ENCODE results near the gene MAD1L1. TPM values are rescaled to one million over a fixed set of nuclear protein-coding genes. Genes with fewer than 3 reads are reported as not detected.
"Not testable (repeated sequence)": the region's sequence is repeated elsewhere in the genome, so short reads cannot be mapped to it uniquely, and the experiment has no call there.

The MAD1L1 gene
- total and polyA plus RNA-seq, 2 donors, result 23.1 to 27.4 TPM

DNA sequence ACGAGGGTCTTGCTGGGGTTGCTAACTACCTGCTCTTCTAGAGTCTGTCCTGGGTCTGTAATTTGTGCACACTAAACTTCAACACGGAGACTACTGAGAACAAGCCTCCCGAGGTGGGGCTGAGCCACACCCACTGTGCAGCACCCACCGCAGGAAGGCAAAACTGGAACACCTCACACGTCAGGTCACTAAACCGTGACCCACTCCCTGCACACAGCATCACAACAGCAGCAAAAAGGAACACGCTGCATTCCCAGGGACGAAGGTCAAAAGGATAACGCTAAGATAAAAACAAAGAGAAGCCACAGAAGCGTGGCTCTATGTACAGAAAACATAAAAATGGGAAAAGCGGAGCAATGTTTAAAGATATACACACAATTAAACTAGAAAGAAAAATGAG is 170.1 kb downstream of the MAD1L1 start:
- Histone ChIP-seq H3K27ac (ENCODE audit: low read depth) (no peak overlapping the region), H3K4me3 (ENCODE audit: low read depth, low read length) (no peak overlapping the region), H3K4me1 (ENCODE audit: insufficient read depth) (no peaks in the 10 kb centered on the region), H3K36me3 (ENCODE audit: insufficient read depth) (no peaks in the 10 kb centered on the region)
- WGBS, result 92% methylated on average over 11 of the region's 11 CpGs
- DNase-seq (ENCODE audit: extremely low spot score), result no peak

DNA sequence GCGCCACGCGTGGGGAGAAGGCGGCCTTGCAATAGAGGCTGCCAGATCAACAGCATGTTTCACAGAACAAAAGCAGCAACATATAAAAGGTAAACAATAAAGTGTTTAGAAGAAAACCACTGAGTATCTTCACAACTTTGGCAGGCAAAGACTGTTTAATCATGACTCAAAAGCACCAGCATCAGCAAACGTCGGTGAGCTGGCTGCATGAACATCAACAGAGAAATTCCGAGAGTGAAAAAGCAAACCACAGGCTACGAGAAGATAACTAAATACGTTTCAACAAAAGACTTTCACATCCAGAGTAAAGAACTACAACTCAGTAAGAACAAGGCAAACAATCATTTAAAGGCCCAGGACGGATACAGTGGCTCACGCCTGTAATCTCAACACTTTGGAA is 172.0 kb downstream of the MAD1L1 start:
- no peak overlapping the region for H3K4me3 ChIP-seq (ENCODE audit: low read depth, low read length)
- 65% methylated on average over 11 of the region's 11 CpGs for WGBS
- no peak overlapping the region for H3K27ac ChIP-seq (ENCODE audit: low read depth)
- no peak for DNase-seq (ENCODE audit: extremely low spot score)
- no peaks in the 10 kb centered on the region for H3K36me3 ChIP-seq (ENCODE audit: insufficient read depth)
- H3K4me1 ChIP-seq (ENCODE audit: insufficient read depth), result no peaks in the 10 kb centered on the region

DNA sequence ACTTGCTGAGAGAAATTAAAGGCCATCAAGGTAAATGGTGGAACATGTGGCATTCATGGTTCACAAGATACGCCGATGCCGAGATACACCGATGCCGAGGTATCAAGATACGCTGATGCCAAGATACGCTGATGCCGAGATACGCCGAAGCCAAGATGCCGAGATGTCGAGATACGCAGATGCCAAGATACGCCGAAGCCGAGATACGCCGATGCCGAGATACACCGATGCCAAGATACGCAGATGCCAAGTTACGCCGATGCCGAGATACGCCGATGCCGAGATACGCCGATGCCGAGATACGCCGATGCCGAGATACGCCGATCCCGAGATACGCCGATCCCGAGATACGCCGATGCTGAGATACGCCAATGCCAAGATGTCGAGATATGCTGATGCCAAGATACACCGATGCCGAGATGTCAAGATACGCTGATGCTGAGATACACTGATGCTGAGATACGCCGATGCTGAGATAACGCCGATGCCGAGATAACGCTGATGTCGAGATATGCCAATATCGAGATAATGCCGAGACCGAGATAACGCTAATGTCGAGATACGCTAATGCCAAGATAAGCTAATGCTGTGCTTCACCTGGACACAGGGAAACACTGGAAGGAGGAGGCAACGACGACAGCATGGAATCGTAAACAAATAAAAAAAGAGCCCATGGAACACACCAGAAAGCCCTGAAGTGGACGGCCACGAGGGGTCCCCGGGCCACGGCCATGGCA is 172.6 kb downstream of the MAD1L1 start:
- Histone ChIP-seq H3K27ac (ENCODE audit: low read depth) (no peak overlapping the region), H3K4me3 (ENCODE audit: low read depth, low read length) (no peak overlapping the region), H3K36me3 (ENCODE audit: insufficient read depth) (no peaks in the 10 kb centered on the region), H3K4me1 (ENCODE audit: insufficient read depth) (no peaks in the 10 kb centered on the region)
- WGBS, result 94% methylated on average over 66 of the region's 66 CpGs
- DNase-seq (ENCODE audit: extremely low spot score), result no peak

DNA sequence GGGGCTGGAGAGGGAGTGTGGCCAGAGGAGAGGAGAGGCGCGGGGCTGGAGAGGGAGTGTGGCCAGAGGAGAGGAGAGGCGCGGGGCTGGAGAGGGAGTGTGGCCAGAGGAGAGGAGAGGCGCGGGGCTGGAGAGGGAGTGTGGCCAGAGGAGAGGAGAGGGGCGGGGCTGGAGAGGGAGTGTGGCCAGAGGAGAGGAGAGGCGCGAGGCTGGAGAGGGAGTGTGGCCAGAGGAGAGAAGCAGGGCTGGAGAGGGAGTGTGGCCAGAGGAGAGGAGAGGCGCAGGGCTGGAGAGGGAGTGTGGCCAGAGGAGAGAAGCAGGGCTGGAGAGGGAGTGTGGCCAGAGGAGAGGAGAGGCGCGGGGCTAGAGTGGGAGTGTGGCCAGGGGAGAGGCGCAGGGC is 174.5 kb downstream of the MAD1L1 start:
- DNase-seq (ENCODE audit: extremely low spot score); H3K4me1 ChIP-seq (ENCODE audit: insufficient read depth); H3K36me3 ChIP-seq (ENCODE audit: insufficient read depth); H3K4me3 ChIP-seq (ENCODE audit: low read depth, low read length); H3K27ac ChIP-seq (ENCODE audit: low read depth): not testable (repeated sequence)
- WGBS, result 56% methylated on average over 11 of the region's 13 CpGs

DNA sequence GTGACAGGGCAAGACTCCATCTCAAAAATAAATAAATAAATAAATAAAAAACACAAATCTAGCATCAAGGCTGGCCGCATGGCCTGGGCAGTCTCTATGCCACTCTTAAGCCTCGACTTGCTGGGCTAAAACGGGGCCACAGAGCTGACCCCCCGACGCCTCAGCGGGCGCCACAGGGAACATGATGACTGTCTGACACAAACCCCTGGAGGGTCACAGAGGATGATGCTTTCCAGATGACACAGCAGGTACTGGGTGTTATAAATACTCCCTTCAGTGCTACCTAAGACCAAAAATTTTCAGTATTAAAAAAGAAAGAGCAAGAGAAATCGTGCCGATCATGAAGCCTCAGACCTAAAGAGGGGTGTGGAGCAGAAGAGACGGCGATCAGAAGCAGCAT is 176.8 kb downstream of the MAD1L1 start:
- WGBS, result 97% methylated on average over 11 of the region's 11 CpGs
- no peak for DNase-seq (ENCODE audit: extremely low spot score)
- no peaks in the 10 kb centered on the region for H3K4me1 ChIP-seq (ENCODE audit: insufficient read depth)

DNA sequence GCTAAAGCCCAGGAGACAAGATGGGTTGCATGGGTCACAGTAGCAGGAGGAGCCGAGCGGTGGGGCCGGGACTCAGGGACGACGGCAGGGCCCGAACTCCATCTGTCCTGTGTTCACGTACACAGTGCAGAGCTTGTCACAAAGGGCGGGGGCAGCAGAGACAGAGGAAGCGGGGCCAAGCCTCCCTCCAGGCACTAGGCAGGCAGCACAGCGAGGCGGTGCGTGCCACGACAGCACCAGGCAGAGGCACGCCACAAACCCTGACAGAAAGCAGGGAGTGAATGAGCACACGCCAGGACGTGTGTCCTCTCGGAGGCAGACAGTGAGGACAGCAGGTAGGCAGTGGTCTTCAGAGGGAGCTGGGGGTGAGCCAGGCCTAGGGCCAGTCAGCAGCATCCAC is 177.8 kb downstream of the MAD1L1 start:
- Histone ChIP-seq H3K36me3 (ENCODE audit: insufficient read depth) (no peaks in the 10 kb centered on the region), H3K4me3 (ENCODE audit: low read depth, low read length) (no peak overlapping the region), H3K27ac (ENCODE audit: low read depth) (no peak overlapping the region), H3K4me1 (ENCODE audit: insufficient read depth) (no peaks in the 10 kb centered on the region)
- 87% methylated on average over 17 of the region's 17 CpGs for WGBS
- DNase-seq (ENCODE audit: extremely low spot score), result no peak

More for the DNA sequence above, 176.8 kb downstream of the MAD1L1 start:
- Histone ChIP-seq H3K36me3 (ENCODE audit: insufficient read depth) (no peaks in the 10 kb centered on the region), H3K27ac (ENCODE audit: low read depth) (no peak overlapping the region), H3K4me3 (ENCODE audit: low read depth, low read length) (no peak overlapping the region)

DNA sequence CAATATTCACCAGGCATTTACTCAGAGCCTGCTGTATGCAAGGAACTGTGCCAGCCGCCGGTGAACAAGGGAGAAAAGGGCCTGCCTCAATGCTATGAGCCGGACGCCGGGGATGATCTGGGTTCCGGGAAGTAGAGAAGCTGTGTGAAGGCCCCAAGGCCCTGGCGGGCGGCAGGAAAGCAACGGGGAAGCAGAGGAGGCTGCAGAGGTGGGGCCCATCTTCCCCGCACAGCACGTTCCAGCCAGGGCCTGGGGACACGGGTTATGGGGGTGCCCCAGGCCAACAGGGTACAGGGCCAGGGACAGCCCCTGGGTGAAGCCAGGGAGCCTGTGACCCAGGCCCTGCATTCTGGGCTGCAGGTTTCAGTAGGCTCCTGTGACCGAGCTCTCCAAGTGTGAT is 179.3 kb downstream of the MAD1L1 start:
- no peak overlapping the region for H3K27ac ChIP-seq (ENCODE audit: low read depth)
- WGBS, result 97% methylated on average over 13 of the region's 13 CpGs
- H3K36me3 ChIP-seq (ENCODE audit: insufficient read depth), result no peaks in the 10 kb centered on the region

DNA sequence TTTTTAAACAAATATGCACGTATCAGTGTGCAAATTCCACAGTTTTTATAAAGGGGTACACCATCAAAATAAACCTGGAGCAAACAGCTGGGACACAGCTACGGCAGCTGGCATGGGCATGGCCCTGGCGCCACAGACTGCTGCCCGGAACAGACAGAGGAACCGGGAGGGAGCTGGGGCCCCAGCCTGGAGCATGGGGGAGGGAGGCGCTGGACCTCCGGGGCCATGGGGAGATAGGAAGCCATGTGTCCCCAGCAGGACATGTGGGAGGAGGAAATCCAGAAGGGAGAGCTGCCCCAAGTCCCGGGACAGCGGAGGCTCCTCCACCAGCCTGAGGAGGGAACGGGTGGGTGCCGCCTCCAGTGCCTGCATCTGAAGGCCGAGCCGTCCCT is 180.1 kb downstream of the MAD1L1 start:
- no peak for DNase-seq (ENCODE audit: extremely low spot score)
- no peaks in the 10 kb centered on the region for H3K4me1 ChIP-seq (ENCODE audit: insufficient read depth)
- no peak overlapping the region for H3K27ac ChIP-seq (ENCODE audit: low read depth)
- H3K36me3 ChIP-seq (ENCODE audit: insufficient read depth), result no peaks in the 10 kb centered on the region
- 89% methylated on average over 13 of the region's 13 CpGs for WGBS
- H3K4me3 ChIP-seq (ENCODE audit: low read depth, low read length), result no peak overlapping the region

More for the DNA sequence above, 179.3 kb downstream of the MAD1L1 start:
- Histone ChIP-seq H3K4me1 (ENCODE audit: insufficient read depth) (no peaks in the 10 kb centered on the region), H3K4me3 (ENCODE audit: low read depth, low read length) (no peak overlapping the region)
- DNase-seq (ENCODE audit: extremely low spot score), result no peak

DNA sequence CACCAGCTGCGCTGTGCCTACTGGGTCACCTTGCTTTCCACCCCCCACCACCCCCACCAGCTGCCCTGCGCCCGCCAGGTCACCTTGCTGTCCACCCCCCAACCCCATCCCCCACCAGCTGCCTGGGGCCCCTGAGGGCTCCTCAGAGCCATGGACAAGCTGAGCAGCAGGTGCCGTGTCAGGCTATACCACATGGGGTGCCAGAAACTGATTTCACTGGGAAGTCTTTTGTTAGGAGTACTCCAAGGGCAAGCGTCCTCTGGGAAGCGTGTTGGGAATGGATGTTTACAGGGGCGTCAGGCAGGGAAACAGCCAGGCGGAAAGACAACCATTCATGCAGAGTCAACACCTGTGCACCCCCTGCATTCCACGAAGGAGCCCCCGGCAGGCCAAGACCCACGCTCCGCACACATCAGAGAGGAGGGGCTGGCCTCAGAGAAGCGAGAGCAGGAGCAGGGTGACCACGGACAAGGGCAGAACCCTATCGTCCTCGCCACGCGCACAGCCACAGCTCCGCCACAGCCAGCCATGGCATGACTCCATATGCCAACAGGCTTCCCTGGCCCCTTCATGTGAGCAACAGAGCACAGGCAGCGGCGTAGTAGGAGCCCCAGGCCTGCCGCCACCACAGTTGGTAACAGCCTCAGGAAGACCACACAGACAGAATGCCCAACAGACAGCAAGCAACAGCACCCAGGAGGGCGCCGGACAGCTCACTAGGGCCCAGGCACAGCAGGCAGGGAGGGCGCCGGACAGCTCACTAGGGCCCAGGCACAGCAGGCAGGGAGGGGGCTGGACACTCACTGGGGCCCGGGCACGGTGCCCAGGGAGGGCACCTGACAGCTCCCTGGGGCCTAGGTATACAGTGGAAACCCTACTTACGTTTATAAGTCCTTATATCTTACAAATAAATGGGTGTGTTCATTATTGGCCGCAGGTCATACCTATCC is 180.8 kb downstream of the MAD1L1 start:
- Histone ChIP-seq H3K36me3 (ENCODE audit: insufficient read depth) (no peaks in the 10 kb centered on the region), H3K4me1 (ENCODE audit: insufficient read depth) (no peaks in the 10 kb centered on the region), H3K27ac (ENCODE audit: low read depth) (no peak overlapping the region), H3K4me3 (ENCODE audit: low read depth, low read length) (no peak overlapping the region)
- WGBS, result 92% methylated on average over 30 of the region's 30 CpGs
- DNase-seq (ENCODE audit: extremely low spot score), result no peak

DNA sequence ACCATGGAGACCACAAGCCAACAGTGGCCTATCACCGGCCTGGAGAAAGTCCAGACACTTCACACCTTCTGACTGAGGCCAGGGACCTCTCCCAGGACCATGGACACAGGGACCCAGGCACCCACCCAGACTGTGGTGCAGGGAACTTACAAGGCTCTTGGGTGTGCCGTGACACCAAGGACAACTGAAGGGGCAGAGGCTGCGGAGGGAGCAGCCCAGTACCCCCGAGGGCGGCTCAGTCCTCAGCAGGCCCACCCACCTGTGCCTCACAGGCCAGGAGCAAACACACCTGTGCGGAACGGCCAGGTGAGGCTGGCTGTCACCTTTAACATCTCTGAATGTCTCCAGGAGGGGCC is 182.3 kb downstream of the MAD1L1 start:
- H3K27ac ChIP-seq (ENCODE audit: low read depth), result no peak overlapping the region
- 95% methylated on average over 7 of the region's 7 CpGs for WGBS
- no peak for DNase-seq (ENCODE audit: extremely low spot score)
- H3K4me1 ChIP-seq (ENCODE audit: insufficient read depth), result no peaks in the 10 kb centered on the region
- H3K4me3 ChIP-seq (ENCODE audit: low read depth, low read length), result no peak overlapping the region
- no peaks in the 10 kb centered on the region for H3K36me3 ChIP-seq (ENCODE audit: insufficient read depth)

DNA sequence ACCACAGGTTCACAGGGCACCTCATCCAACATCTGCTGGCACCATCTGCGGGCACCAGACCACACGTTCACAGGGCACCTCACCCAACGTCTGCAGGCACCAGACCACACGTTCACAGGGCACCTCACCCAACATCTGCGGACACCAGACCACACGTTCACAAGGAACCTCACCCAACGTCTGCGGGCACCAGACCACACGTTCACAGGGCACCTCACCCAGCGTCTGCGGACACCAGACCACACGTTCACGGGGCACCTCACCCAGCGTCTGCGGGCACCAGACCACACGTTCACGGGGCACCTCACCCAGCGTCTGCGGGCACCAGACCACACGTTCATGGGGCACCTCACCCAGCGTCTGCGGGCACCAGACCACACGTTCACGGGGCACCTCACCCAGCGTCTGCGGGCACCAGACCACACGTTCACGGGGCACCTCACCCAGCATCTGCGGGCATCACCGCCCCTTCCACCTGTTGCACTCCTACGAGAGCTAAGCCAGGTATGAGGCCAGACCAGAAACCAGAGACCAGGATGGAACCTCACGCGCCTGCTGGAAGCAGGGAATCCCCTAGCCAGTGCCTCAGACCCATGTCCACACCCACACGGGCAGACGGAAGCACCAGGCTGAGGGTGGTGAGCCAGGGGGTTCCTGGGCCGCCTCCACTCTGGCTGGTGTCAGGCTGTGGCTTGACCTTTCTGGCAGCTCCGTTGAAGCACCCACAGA is 182.8 kb downstream of the MAD1L1 start:
- Histone ChIP-seq H3K4me3 (ENCODE audit: low read depth, low read length) (no peak overlapping the region), H3K27ac (ENCODE audit: low read depth) (no peak overlapping the region), H3K4me1 (ENCODE audit: insufficient read depth) (no peaks in the 10 kb centered on the region), H3K36me3 (ENCODE audit: insufficient read depth) (no peaks in the 10 kb centered on the region)
- 91% methylated on average over 37 of the region's 37 CpGs for WGBS
- DNase-seq (ENCODE audit: extremely low spot score), result no peak

DNA sequence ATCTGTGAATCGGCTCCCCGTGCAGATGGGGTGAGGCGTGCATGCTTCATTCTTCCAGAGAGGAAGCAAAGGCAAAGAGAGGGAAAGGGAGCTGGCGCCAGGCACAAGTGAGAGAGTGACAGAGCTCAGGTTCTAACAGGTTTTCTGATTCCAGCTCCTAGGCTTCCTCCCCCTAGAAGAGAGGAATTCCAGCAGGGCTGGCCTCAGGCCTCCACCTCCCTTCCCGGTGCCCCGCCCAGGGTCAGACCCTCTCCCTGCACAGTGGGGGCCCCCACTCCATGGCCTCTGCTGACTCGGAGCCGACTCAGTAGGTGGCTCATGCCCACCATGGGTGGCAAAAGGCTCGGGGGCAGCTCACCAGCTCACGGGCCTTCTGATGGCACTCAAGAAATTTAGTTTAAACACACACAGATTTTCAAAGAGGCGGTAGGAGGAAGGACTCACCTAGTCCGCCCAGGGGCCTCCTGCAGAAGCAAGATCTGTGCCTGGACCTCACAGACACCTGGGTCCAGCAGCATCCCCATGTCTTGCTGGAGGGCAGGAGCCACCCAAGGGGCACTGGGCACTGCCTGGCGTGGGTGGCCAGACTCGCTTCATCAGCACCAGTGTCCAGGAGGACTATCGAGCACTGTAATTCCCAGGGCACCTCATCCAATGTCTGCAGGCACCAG is 183.5 kb downstream of the MAD1L1 start:
- 93% methylated on average over 15 of the region's 15 CpGs for WGBS
- no peak for DNase-seq (ENCODE audit: extremely low spot score)

DNA sequence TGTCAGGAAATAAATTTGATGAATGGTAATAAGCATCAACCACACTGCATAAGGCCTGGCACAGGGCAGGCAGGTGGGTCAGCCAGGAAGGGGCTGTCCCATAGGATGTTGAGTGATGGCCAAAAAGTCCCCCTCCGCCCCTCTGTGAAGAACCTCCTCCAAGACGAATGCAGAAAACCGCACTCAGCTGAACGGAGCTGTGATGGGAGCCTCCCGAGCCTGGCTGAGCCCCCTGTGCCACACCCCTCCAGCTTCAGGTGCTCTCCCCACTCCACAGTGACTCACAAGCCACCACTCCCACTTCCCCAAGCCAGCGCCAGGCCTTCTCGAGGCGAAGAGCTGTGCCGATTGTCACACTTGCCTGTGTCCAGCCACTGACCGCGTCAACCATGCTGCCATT is 184.2 kb downstream of the MAD1L1 start:
- H3K4me3 ChIP-seq (ENCODE audit: low read depth, low read length), result no peak overlapping the region
- 90% methylated on average over 11 of the region's 11 CpGs for WGBS
- no peak for DNase-seq (ENCODE audit: extremely low spot score)
- no peaks in the 10 kb centered on the region for H3K36me3 ChIP-seq (ENCODE audit: insufficient read depth)
- H3K27ac ChIP-seq (ENCODE audit: low read depth), result no peak overlapping the region
- no peaks in the 10 kb centered on the region for H3K4me1 ChIP-seq (ENCODE audit: insufficient read depth)

More for the DNA sequence above, 183.5 kb downstream of the MAD1L1 start:
- Histone ChIP-seq H3K27ac (ENCODE audit: low read depth) (no peak overlapping the region), H3K4me3 (ENCODE audit: low read depth, low read length) (no peak overlapping the region), H3K36me3 (ENCODE audit: insufficient read depth) (no peaks in the 10 kb centered on the region), H3K4me1 (ENCODE audit: insufficient read depth) (no peaks in the 10 kb centered on the region)

Data from urinary bladder (tissue), 4 donors.